Activated CD4-positive, alpha-beta T cell treated with anti-CD3 and anti-CD28 coated beads, Interleukin-2, amount 10 ng/mL, durations not matched to agents 24 days and 14 days (primary cell): Measurements from ENCODE around the gene GLB1L2. TPM values are rescaled to one million over a fixed set of nuclear protein-coding genes. Genes with fewer than 3 reads are reported as not detected.
"Not testable (repeated sequence)": the region's sequence is repeated elsewhere in the genome, so short reads cannot be mapped to it uniquely, and the experiment has no call there.

Experiments
- DNase-seq: peaks from one replicate; pipeline ENCODE4 v3.0.0; 2022
- H3K27ac Mint-ChIP-seq: one replicate; pipeline ENCODE4 v1.8.0; 2022; ENCODE audit warnings: mild to moderate bottlenecking, mixed read lengths
- H3K27me3 Mint-ChIP-seq: one replicate; pipeline ENCODE4 v1.8.0; 2022; ENCODE audit warnings: mixed read lengths
- H3K36me3 Mint-ChIP-seq: one replicate; pipeline ENCODE4 v1.8.0; 2022; ENCODE audit warnings: low read depth, mild to moderate bottlenecking, mixed read lengths
- H3K4me1 Mint-ChIP-seq: one replicate; pipeline ENCODE4 v1.8.0; 2021; ENCODE audit warnings: mixed read lengths
- H3K4me3 Mint-ChIP-seq: one replicate; pipeline ENCODE4 v1.8.0; 2022; ENCODE audit warnings: mild to moderate bottlenecking, moderate library complexity, mixed read lengths
- H3K9me3 Mint-ChIP-seq: one replicate; pipeline ENCODE4 v1.8.0; 2021; ENCODE audit warnings: mixed read lengths
- intact Hi-C: fragments of 100-400 bp; cut with micrococcal nuclease; formaldehyde crosslinking; loops from one replicate; pipeline ENCODE4 v1.15.1; 2023
- total RNA-seq: library from RNA; stranded (reverse); gene quantifications from 2 replicates; pipeline ENCODE4 v1.2.3, GENCODE V29; 2022

The GLB1L2 gene
- 10.2 and 11.2 TPM in 2 replicates for total RNA-seq

- Mint-ChIP-seq H3K36me3 (peaks cover 3% of the 10 kb centered on the region), H3K27ac (peak within 1 kb of the TSS; percentile 48), H3K4me3 (peak within 1 kb of the TSS; percentile 86), H3K4me1 (peaks cover 14% of the 10 kb centered on the region), H3K27me3 (peaks cover 51% of the 10 kb centered on the region), H3K9me3 (no peaks in the 10 kb centered on the region)
- DNase-seq, result peak; percentile 96
- intact Hi-C loops, result loop anchor here (1.0 to 10.0 kb wide), 5 partner anchors 56 to 374 kb away; partner anchors contain the start of genes ACAD8, IGSF9B, THYN1 and VPS26B
These were observed at the start of gene GLB1L2 for GRCh38 chr11:134331354-134332188. Gene GLB1L2 (plus strand): TSS chr11:134331988. CDS start chr11:134332062, 74 bp downstream.

GRCh38 chr11:134282121-134283045, 49.4 kb upstream of the GLB1L2 start:
- intact Hi-C loops, result no loop called here
- peak; percentile 48 for DNase-seq
- Mint-ChIP-seq H3K4me3 (no peak overlapping the region), H3K36me3 (peaks cover 14% of the 10 kb centered on the region), H3K4me1 (peaks cover 6% of the 10 kb centered on the region), H3K9me3 (peaks cover 3% of the 10 kb centered on the region), H3K27ac (no peak overlapping the region), H3K27me3 (no peaks in the 10 kb centered on the region)

GRCh38 chr11:134283461-134284230, 48.1 kb upstream of the GLB1L2 start:
- Mint-ChIP-seq H3K9me3 (peaks cover under 1% of the 10 kb centered on the region), H3K4me3 (no peak overlapping the region), H3K27me3 (no peaks in the 10 kb centered on the region), H3K36me3 (peaks cover 10% of the 10 kb centered on the region), H3K27ac (no peak overlapping the region), H3K4me1 (peaks cover 5% of the 10 kb centered on the region)
- intact Hi-C loops, result no loop called here
- DNase-seq, result peak; percentile 48

GRCh38 chr11:134284349-134284748, 47.4 kb upstream of the GLB1L2 start:
- H3K27ac Mint-ChIP-seq, H3K27me3 Mint-ChIP-seq, H3K4me1 Mint-ChIP-seq, H3K4me3 Mint-ChIP-seq, intact Hi-C loops, H3K9me3 Mint-ChIP-seq, H3K36me3 Mint-ChIP-seq: not testable (repeated sequence)
- peak; percentile 41 for DNase-seq

GRCh38 chr11:134287561-134287960, 44.2 kb upstream of the GLB1L2 start:
- Mint-ChIP-seq H3K9me3 (no peaks in the 10 kb centered on the region), H3K27ac (no peak overlapping the region), H3K27me3 (no peaks in the 10 kb centered on the region), H3K36me3 (peaks cover 13% of the 10 kb centered on the region), H3K4me3 (no peak overlapping the region), H3K4me1 (no peaks in the 10 kb centered on the region)
- no peak for DNase-seq
- intact Hi-C loops, result no loop called here

GRCh38 chr11:134288486-134288885, 43.3 kb upstream of the GLB1L2 start:
- Mint-ChIP-seq H3K4me3 (no peak overlapping the region), H3K4me1 (no peaks in the 10 kb centered on the region), H3K27ac (no peak overlapping the region), H3K27me3 (no peaks in the 10 kb centered on the region), H3K9me3 (no peaks in the 10 kb centered on the region), H3K36me3 (peaks cover 13% of the 10 kb centered on the region)
- DNase-seq, result no peak
- intact Hi-C loops, result no loop called here

GRCh38 chr11:134289167-134289566, 42.6 kb upstream of the GLB1L2 start:
- H3K27ac Mint-ChIP-seq, result no peak overlapping the region
- H3K27me3 Mint-ChIP-seq, result no peaks in the 10 kb centered on the region
- intact Hi-C loops, result no loop called here
- H3K9me3 Mint-ChIP-seq, result no peaks in the 10 kb centered on the region
- H3K4me3 Mint-ChIP-seq, result no peak overlapping the region
- H3K4me1 Mint-ChIP-seq, result no peaks in the 10 kb centered on the region
- H3K36me3 Mint-ChIP-seq, result peaks cover 10% of the 10 kb centered on the region
- DNase-seq, result peak; percentile 37

- Mint-ChIP-seq H3K27ac (no peak overlapping the region), H3K27me3 (no peaks in the 10 kb centered on the region), H3K4me1 (no peaks in the 10 kb centered on the region), H3K36me3 (peaks cover 13% of the 10 kb centered on the region), H3K4me3 (no peak overlapping the region), H3K9me3 (no peaks in the 10 kb centered on the region)
- intact Hi-C loops, result no loop called here
- peak; percentile 27 for DNase-seq
These were observed 42.0 kb upstream of the GLB1L2 start for GRCh38 chr11:134289789-134290188.

GRCh38 chr11:134290646-134291045, 41.1 kb upstream of the GLB1L2 start:
- intact Hi-C loops, result no loop called here
- Mint-ChIP-seq H3K4me3 (no peak overlapping the region), H3K36me3 (peaks cover 15% of the 10 kb centered on the region), H3K4me1 (no peaks in the 10 kb centered on the region), H3K27me3 (no peaks in the 10 kb centered on the region), H3K9me3 (no peaks in the 10 kb centered on the region), H3K27ac (no peak overlapping the region)
- peak; percentile 34 for DNase-seq

GRCh38 chr11:134291196-134291595, 40.6 kb upstream of the GLB1L2 start:
- H3K4me3 Mint-ChIP-seq, result no peak overlapping the region

GRCh38 chr11:134292661-134293060, 39.1 kb upstream of the GLB1L2 start:
- H3K4me3 Mint-ChIP-seq, result no peak overlapping the region
- no peaks in the 10 kb centered on the region for H3K27me3 Mint-ChIP-seq
- no peak overlapping the region for H3K27ac Mint-ChIP-seq
- H3K9me3 Mint-ChIP-seq, result no peaks in the 10 kb centered on the region
- intact Hi-C loops, result no loop called here
- no peaks in the 10 kb centered on the region for H3K4me1 Mint-ChIP-seq
- H3K36me3 Mint-ChIP-seq, result peaks cover 15% of the 10 kb centered on the region
- peak; percentile 41 for DNase-seq

More at GRCh38 chr11:134291196-134291595, 40.6 kb upstream of the GLB1L2 start:
- H3K27ac Mint-ChIP-seq, result no peak overlapping the region
- no peak for DNase-seq
- no peaks in the 10 kb centered on the region for H3K9me3 Mint-ChIP-seq
- H3K36me3 Mint-ChIP-seq, result peaks cover 15% of the 10 kb centered on the region
- H3K4me1 Mint-ChIP-seq, result no peaks in the 10 kb centered on the region
- intact Hi-C loops, result no loop called here
- H3K27me3 Mint-ChIP-seq, result no peaks in the 10 kb centered on the region

- Mint-ChIP-seq H3K4me1 (no peaks in the 10 kb centered on the region), H3K27me3 (no peaks in the 10 kb centered on the region), H3K27ac (no peak overlapping the region), H3K9me3 (no peaks in the 10 kb centered on the region), H3K36me3 (peaks cover 15% of the 10 kb centered on the region), H3K4me3 (no peak overlapping the region)
- intact Hi-C loops, result no loop called here
- no peak for DNase-seq
These were observed 38.4 kb upstream of the GLB1L2 start for GRCh38 chr11:134293119-134294113.
